Endodermal cell (in vitro differentiated cells): ENCODE data around the gene SFMBT2. TPM values are rescaled to one million over a fixed set of nuclear protein-coding genes. Genes with fewer than 3 reads are reported as not detected.
"Not testable (repeated sequence)": the region's sequence is repeated elsewhere in the genome, so short reads cannot be mapped to it uniquely, and the experiment has no call there.

Experiments used
- DNase-seq: peaks from one replicate; pipeline ENCODE4 v3.0.0-alpha.2; 2017
- H3K27ac ChIP-seq: 2 replicates; pipeline ENCODE4 v1.5.1; 2013; ENCODE audit warnings: mild to moderate bottlenecking, low read depth, low read length, moderate library complexity
- H3K27me3 ChIP-seq: 2 replicates; pipeline ENCODE4 v1.6.1; 2013; ENCODE audit warnings: mild to moderate bottlenecking, low read length, moderate library complexity; ENCODE audit not compliant: insufficient read depth, control insufficient read depth, poor library complexity, severe bottlenecking
- H3K36me3 ChIP-seq: 2 replicates; pipeline ENCODE4 v1.7.0; 2013; ENCODE audit warnings: mild to moderate bottlenecking, low read length, moderate library complexity; ENCODE audit not compliant: control insufficient read depth, insufficient read depth
- H3K4me1 ChIP-seq: one replicate; pipeline ENCODE4 v1.7.0; 2013; ENCODE audit warnings: low read length; ENCODE audit not compliant: control insufficient read depth, insufficient read depth
- H3K4me3 ChIP-seq: 2 replicates; pipeline ENCODE4 v1.5.1; 2013; ENCODE audit warnings: mild to moderate bottlenecking, low read length, moderate library complexity
- H3K9ac ChIP-seq: 2 replicates; pipeline ENCODE4 v1.6.1; 2013; ENCODE audit warnings: mild to moderate bottlenecking, low read length, moderate library complexity; ENCODE audit not compliant: poor library complexity, severe bottlenecking; ENCODE audit errors: extremely low read depth
- H3K9me3 ChIP-seq: 2 replicates; pipeline ENCODE4 v1.6.1; 2013; ENCODE audit warnings: mild to moderate bottlenecking, low read length, moderate library complexity; ENCODE audit not compliant: control insufficient read depth
- H3K27ac Mint-ChIP-seq: 2 replicates; pipeline ENCODE4 v1.8.0; 2020; ENCODE audit warnings: mixed read lengths
- H3K27me3 Mint-ChIP-seq: 2 replicates; pipeline ENCODE4 v1.8.0; 2021; ENCODE audit warnings: mild to moderate bottlenecking, mixed read lengths; ENCODE audit not compliant: insufficient read depth
- H3K36me3 Mint-ChIP-seq: 2 replicates; pipeline ENCODE4 v1.8.0; 2020; ENCODE audit warnings: low read depth, mixed read lengths
- H3K4me1 Mint-ChIP-seq: 2 replicates; pipeline ENCODE4 v1.8.0; 2020; ENCODE audit warnings: mixed read lengths
- H3K4me3 Mint-ChIP-seq: 2 replicates; pipeline ENCODE4 v1.8.0; 2020; ENCODE audit warnings: mild to moderate bottlenecking, moderate library complexity, mixed read lengths
- H3K9me3 Mint-ChIP-seq: 2 replicates; pipeline ENCODE4 v1.8.0; 2020; ENCODE audit warnings: mild to moderate bottlenecking, mixed read lengths
- WGBS, 2 experiments: methylation state at CpG; one replicate each; pipeline versions ENCODE4 v1.1.5 to v1.1.7; 2013; ENCODE audit warnings: missing lambda C conversion rate in 2 of 2, mixed read lengths in 1 of 2; ENCODE audit not compliant: insufficient coverage in 1 of 2, insufficient read length in 1 of 2; 5-methylcytosine and 5-hydroxymethylcytosine counted together
- total RNA-seq, 2 donors: library from RNA; stranded (reverse); fragmentation: NEBNext Ultra II Directional in 1 of 2; extraction: Animal tissue kit (Norgen Biotek cat#: 25700) in 1 of 2; gene quantifications; 2 replicates in 1 of 2; 3 replicates in 1 of 2; pipeline ENCODE4 v1.2.1, GENCODE V29; 2021
- TF ChIP-seq, protein P1 (sequence below): fragments of 200-600 bp; sonication (generic); conservative IDR thresholded peaks from 2 replicates; pipeline ENCODE4 v1.5.0; 2021; ENCODE audit warnings: antibody characterized with exemption, mild to moderate bottlenecking

Gene SFMBT2
- total RNA-seq, 2 donors from 2014 or later = 3.9 to 5.3 TPM

DNA sequence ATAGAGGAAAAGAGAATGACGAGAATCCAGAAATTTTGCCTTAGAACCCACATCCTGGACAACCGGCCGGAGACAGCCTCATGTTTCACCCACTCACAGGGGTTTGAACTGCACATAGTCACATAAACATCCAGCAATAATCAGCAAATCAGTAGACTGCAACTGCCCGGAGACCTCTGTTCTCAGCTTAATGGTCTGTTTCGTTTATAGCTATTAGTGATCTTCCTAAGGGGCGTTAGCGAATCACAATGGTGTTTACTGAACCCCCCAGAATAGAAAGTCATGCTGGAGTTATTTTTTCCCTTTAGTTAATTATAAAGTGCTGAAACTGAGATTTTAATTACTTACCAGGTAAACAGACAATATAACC is 98.4 kb downstream of the SFMBT2 start:
- Histone ChIP-seq H3K4me3 (no peak overlapping the region), H3K9me3 (no peaks in the 10 kb centered on the region), H3K9ac (no peak overlapping the region), H3K27ac (no peak overlapping the region), H3K36me3 (no peaks in the 10 kb centered on the region), H3K27me3 (no peaks in the 10 kb centered on the region), H3K4me1 (no peaks in the 10 kb centered on the region)
- TF ChIP-seq, protein P1, sequence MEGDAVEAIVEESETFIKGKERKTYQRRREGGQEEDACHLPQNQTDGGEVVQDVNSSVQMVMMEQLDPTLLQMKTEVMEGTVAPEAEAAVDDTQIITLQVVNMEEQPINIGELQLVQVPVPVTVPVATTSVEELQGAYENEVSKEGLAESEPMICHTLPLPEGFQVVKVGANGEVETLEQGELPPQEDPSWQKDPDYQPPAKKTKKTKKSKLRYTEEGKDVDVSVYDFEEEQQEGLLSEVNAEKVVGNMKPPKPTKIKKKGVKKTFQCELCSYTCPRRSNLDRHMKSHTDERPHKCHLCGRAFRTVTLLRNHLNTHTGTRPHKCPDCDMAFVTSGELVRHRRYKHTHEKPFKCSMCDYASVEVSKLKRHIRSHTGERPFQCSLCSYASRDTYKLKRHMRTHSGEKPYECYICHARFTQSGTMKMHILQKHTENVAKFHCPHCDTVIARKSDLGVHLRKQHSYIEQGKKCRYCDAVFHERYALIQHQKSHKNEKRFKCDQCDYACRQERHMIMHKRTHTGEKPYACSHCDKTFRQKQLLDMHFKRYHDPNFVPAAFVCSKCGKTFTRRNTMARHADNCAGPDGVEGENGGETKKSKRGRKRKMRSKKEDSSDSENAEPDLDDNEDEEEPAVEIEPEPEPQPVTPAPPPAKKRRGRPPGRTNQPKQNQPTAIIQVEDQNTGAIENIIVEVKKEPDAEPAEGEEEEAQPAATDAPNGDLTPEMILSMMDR = no peak
- peaks cover 2% of the 10 kb centered on the region for H3K9me3 Mint-ChIP-seq
- no peak overlapping the region for H3K27ac Mint-ChIP-seq
- no peaks in the 10 kb centered on the region for H3K36me3 Mint-ChIP-seq
- WGBS, 2 experiments = 94 to 100% methylated on average over 6 to 7 of the region's 7 CpGs
- H3K27me3 Mint-ChIP-seq = no peaks in the 10 kb centered on the region
- DNase-seq = no peak
- no peak overlapping the region for H3K4me3 Mint-ChIP-seq
- H3K4me1 Mint-ChIP-seq = no peaks in the 10 kb centered on the region

DNA sequence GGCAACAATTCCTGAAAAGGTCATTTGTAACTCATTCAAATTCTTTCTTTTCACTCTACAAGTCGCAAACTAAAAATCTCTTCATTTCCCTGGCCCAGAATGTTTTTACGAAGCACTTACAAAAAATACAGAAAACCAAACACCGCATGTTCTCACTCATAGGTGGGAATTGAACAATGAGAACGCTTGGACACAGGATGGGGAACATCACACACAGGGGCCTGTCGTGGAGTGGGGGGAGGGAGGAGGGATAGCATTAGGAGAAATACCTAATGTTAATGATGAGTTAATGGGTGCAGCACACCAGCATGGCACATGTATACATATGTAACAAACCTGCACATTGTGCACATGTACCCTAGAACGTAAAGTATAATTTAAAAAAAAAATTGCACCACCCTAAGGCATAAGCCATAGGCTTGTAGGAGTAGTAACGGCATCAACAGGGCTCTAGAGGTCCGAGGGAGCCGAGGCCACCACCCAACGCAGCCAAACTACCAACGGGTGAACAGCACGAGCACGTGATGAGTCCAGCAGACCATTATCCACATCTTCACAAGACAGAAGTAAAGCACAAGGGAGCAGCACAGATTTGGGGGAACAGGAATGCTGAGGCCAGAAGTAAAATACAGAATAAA is 98.9 kb downstream of the SFMBT2 start:
- H3K9me3 ChIP-seq, H3K36me3 ChIP-seq, H3K4me3 Mint-ChIP-seq, H3K4me1 ChIP-seq, H3K27ac ChIP-seq, H3K27ac Mint-ChIP-seq, H3K4me1 Mint-ChIP-seq, H3K9me3 Mint-ChIP-seq, H3K27me3 Mint-ChIP-seq, H3K27me3 ChIP-seq, H3K4me3 ChIP-seq, DNase-seq, H3K9ac ChIP-seq, H3K36me3 Mint-ChIP-seq: not testable (repeated sequence)
- 67 to 90% methylated on average over 5 to 13 of the region's 13 CpGs for WGBS, 2 experiments

DNA sequence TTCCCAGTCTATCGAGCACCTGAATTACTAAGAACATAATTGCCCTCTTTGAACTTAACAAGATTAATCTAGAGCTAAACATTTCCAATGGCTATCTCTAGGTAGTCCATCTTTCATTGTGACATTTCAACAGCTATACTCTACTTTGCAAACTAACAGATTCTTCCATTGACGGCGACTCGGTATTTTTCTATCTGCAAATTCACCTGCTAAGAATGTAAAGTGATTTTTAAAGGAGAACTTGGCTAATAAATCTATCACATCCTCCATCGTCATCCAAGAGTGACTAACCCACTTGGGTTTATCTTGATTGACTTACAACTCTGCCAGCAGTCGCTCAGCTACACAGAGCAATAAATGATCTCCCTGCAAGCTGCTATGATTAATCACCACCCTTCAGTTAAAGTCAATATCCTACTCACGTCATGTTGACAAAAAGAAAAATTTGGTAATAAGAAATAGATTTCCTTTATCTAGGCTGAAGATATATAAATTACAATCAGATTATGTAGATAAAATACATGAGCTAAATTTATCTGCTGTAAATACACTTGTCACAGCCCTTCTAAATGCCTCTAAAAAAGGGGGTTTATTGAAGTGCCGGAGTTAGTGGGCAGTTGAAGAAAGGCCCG is 99.5 kb downstream of the SFMBT2 start:
- H3K27me3 ChIP-seq = no peaks in the 10 kb centered on the region
- no peaks in the 10 kb centered on the region for H3K4me1 ChIP-seq
- Mint-ChIP-seq H3K36me3 (no peaks in the 10 kb centered on the region), H3K9me3 (peaks cover 2% of the 10 kb centered on the region), H3K27ac (no peak overlapping the region), H3K4me1 (no peaks in the 10 kb centered on the region), H3K27me3 (no peaks in the 10 kb centered on the region), H3K4me3 (no peak overlapping the region)
- DNase-seq = no peak
- H3K9ac ChIP-seq = no peak overlapping the region
- H3K27ac ChIP-seq = no peak overlapping the region
- TF ChIP-seq, protein P1 = no peak
- no peaks in the 10 kb centered on the region for H3K36me3 ChIP-seq
- no peak overlapping the region for H3K4me3 ChIP-seq
- WGBS, 2 experiments = 90 to 94% methylated on average over 7 to 8 of the region's 9 CpGs
- no peaks in the 10 kb centered on the region for H3K9me3 ChIP-seq
